HuH-7 (cell line): Measurements from ENCODE around the gene CEP126.
"Not testable (repeated sequence)": the region's sequence is repeated elsewhere in the genome, so short reads cannot be mapped to it uniquely, and the experiment has no call there.

Experiments used
- DNase-seq: peaks from one replicate; pipeline ENCODE4 v3.0.0; 2011; ENCODE audit warnings: low spot score

The CEP126 gene

GRCh38 chr11:101940901-101941520 is 26.2 kb downstream of the CEP126 start:
- DNase-seq, result no peak

- no peak for DNase-seq
These were observed 30.1 kb downstream of the CEP126 start for GRCh38 chr11:101944923-101945322.

GRCh38 chr11:101945448-101945847 is 30.6 kb downstream of the CEP126 start:
- no peak for DNase-seq

- DNase-seq, result no peak
These were observed 34.9 kb downstream of the CEP126 start for GRCh38 chr11:101949680-101950220.

- no peak for DNase-seq
These were observed 40.5 kb downstream of the CEP126 start for GRCh38 chr11:101955278-101955677.

GRCh38 chr11:101955701-101956100 is 40.9 kb downstream of the CEP126 start:
- DNase-seq, result no peak

- DNase-seq, result no peak
These were observed 45.4 kb downstream of the CEP126 start for GRCh38 chr11:101960231-101960630.

- DNase-seq, result not testable (repeated sequence)
These were observed 49.4 kb downstream of the CEP126 start for GRCh38 chr11:101964200-101964599.

GRCh38 chr11:101974255-101974654 is 59.4 kb downstream of the CEP126 start:
- no peak for DNase-seq

- no peak for DNase-seq
These were observed 60.0 kb downstream of the CEP126 start for GRCh38 chr11:101974771-101975170.

- DNase-seq, result no peak
These were observed 60.9 kb downstream of the CEP126 start for GRCh38 chr11:101975734-101976133.

GRCh38 chr11:101987370-101987769 is 72.6 kb downstream of the CEP126 start:
- DNase-seq, result no peak

GRCh38 chr11:101993172-101993571 is 78.4 kb downstream of the CEP126 start:
- no peak for DNase-seq

GRCh38 chr11:101994052-101994469 is 79.3 kb downstream of the CEP126 start:
- DNase-seq, result not testable (repeated sequence)

GRCh38 chr11:101996111-101996510 is 81.3 kb downstream of the CEP126 start:
- no peak for DNase-seq

GRCh38 chr11:102001657-102002338 is 87.0 kb downstream of the CEP126 start:
- no peak for DNase-seq

GRCh38 chr11:102004220-102004619 is 89.4 kb downstream of the CEP126 start:
- DNase-seq, result no peak

- no peak for DNase-seq
These were observed 90.5 kb downstream of the CEP126 start for GRCh38 chr11:102005306-102005705.

- DNase-seq, result no peak
These were observed 92.2 kb downstream of the CEP126 start for GRCh38 chr11:102006835-102007566.

GRCh38 chr11:102007567-102008437 is 93.0 kb downstream of the CEP126 start:
- DNase-seq, result peak; percentile 49

GRCh38 chr11:102010776-102011494 is 96.1 kb downstream of the CEP126 start:
- DNase-seq, result peak; percentile 70
